NCI-H345 (cell line): ENCODE data around the gene DMAP1.

Source experiments
- DNase-seq: peaks from one replicate; lab custom pipeline; 2025; lab: John Stamatoyannopoulos, UW

Gene DMAP1

GRCh38 chr1:44228218-44228617 is 14.9 kb downstream of the DMAP1 start:
- DNase-seq, result no peak

GRCh38 chr1:44229435-44230167 is 16.3 kb downstream of the DMAP1 start:
- DNase-seq, result no peak

- DNase-seq, result no peak
Observed at GRCh38 chr1:44230796-44231195, 17.5 kb downstream of the DMAP1 start.

GRCh38 chr1:44233593-44233992 is 20.3 kb downstream of the DMAP1 start:
- no peak for DNase-seq

- no peak for DNase-seq
Observed at GRCh38 chr1:44235808-44236207, 22.5 kb downstream of the DMAP1 start.

- DNase-seq, result no peak
Observed at GRCh38 chr1:44236490-44237272, 23.4 kb downstream of the DMAP1 start.

GRCh38 chr1:44237721-44238457 is 24.6 kb downstream of the DMAP1 start:
- DNase-seq, result no peak

GRCh38 chr1:44238660-44239059 is 25.4 kb downstream of the DMAP1 start:
- no peak for DNase-seq

- DNase-seq, result no peak
Observed at GRCh38 chr1:44239331-44239960, 26.2 kb downstream of the DMAP1 start.

GRCh38 chr1:44239961-44240371 is 26.7 kb downstream of the DMAP1 start:
- no peak for DNase-seq

GRCh38 chr1:44240802-44241671 is 27.8 kb downstream of the DMAP1 start:
- no peak for DNase-seq

- no peak for DNase-seq
Observed at GRCh38 chr1:44242746-44243145, 29.5 kb downstream of the DMAP1 start.

- DNase-seq, result no peak
Observed at GRCh38 chr1:44243782-44244495, 30.7 kb downstream of the DMAP1 start.

GRCh38 chr1:44244986-44245385 is 31.7 kb downstream of the DMAP1 start:
- DNase-seq, result no peak

- no peak for DNase-seq
Observed at GRCh38 chr1:44246806-44247205, 33.5 kb downstream of the DMAP1 start.

- DNase-seq, result no peak
Observed at GRCh38 chr1:44249543-44249942, 36.3 kb downstream of the DMAP1 start.

GRCh38 chr1:44250068-44250781 is 37.0 kb downstream of the DMAP1 start:
- DNase-seq, result no peak

- DNase-seq, result no peak
Observed at GRCh38 chr1:44251486-44251885, 38.2 kb downstream of the DMAP1 start.

GRCh38 chr1:44251989-44252671 is 38.9 kb downstream of the DMAP1 start:
- DNase-seq, result no peak
